Measurements from ENCODE around the gene CLHC1.

Gene CLHC1

GRCh38 chr2:55252832-55253231 is 20.7 kb upstream of the CLHC1 start:
- Histone ChIP-seq H3K4me3 (replicated peaks; ENCODE audit: insufficient read depth, low read length) (no peak overlapping the region), H3K27ac (replicated peaks) (no peak overlapping the region), H3K27me3 (ENCODE audit: insufficient read depth, poor library complexity, severe bottlenecking) (no peaks in the 10 kb centered on the region)
- DNase-seq (ENCODE audit: low read depth in 1 of 2, low spot score in 1 of 2): peak in 1 of 2 experiments; percentile 25
- TF ChIP-seq POLR2AphosphoS5 (IDR thresholded peaks at IDR 0.05; ENCODE audit: low read depth) (no peak), GABPA (IDR thresholded peaks at IDR 0.05; ENCODE audit: low read depth) (no peak), CTCF (IDR thresholded peaks at IDR 0.05; ENCODE audit: insufficient read depth, low read length) (no peak), SPI1 (IDR thresholded peaks at IDR 0.05; ENCODE audit: borderline replicate concordance, low read depth) (no peak)
- TF ChIP-seq, protein P1, sequence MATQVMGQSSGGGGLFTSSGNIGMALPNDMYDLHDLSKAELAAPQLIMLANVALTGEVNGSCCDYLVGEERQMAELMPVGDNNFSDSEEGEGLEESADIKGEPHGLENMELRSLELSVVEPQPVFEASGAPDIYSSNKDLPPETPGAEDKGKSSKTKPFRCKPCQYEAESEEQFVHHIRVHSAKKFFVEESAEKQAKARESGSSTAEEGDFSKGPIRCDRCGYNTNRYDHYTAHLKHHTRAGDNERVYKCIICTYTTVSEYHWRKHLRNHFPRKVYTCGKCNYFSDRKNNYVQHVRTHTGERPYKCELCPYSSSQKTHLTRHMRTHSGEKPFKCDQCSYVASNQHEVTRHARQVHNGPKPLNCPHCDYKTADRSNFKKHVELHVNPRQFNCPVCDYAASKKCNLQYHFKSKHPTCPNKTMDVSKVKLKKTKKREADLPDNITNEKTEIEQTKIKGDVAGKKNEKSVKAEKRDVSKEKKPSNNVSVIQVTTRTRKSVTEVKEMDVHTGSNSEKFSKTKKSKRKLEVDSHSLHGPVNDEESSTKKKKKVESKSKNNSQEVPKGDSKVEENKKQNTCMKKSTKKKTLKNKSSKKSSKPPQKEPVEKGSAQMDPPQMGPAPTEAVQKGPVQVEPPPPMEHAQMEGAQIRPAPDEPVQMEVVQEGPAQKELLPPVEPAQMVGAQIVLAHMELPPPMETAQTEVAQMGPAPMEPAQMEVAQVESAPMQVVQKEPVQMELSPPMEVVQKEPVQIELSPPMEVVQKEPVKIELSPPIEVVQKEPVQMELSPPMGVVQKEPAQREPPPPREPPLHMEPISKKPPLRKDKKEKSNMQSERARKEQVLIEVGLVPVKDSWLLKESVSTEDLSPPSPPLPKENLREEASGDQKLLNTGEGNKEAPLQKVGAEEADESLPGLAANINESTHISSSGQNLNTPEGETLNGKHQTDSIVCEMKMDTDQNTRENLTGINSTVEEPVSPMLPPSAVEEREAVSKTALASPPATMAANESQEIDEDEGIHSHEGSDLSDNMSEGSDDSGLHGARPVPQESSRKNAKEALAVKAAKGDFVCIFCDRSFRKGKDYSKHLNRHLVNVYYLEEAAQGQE (IDR thresholded peaks at IDR 0.05; ENCODE audit: insufficient replicate concordance, low read depth): no peak

- Histone ChIP-seq H3K4me3 (replicated peaks; ENCODE audit: insufficient read depth, low read length) (no peak overlapping the region), H3K27ac (replicated peaks) (no peak overlapping the region), H3K27me3 (ENCODE audit: insufficient read depth, poor library complexity, severe bottlenecking) (no peaks in the 10 kb centered on the region)
- TF ChIP-seq, protein P1 (IDR thresholded peaks at IDR 0.05; ENCODE audit: insufficient replicate concordance, low read depth): no peak
- no peak for TF ChIP-seq CTCF (IDR thresholded peaks at IDR 0.05; ENCODE audit: insufficient read depth, low read length)
- no peak for TF ChIP-seq SPI1 (IDR thresholded peaks at IDR 0.05; ENCODE audit: borderline replicate concordance, low read depth)
- TF ChIP-seq GABPA (IDR thresholded peaks at IDR 0.05; ENCODE audit: low read depth): no peak
- TF ChIP-seq POLR2AphosphoS5 (IDR thresholded peaks at IDR 0.05; ENCODE audit: low read depth): no peak
- DNase-seq (ENCODE audit: low read depth in 1 of 2, low spot score in 1 of 2): no peak
Measured at GRCh38 chr2:55247025-55247424, 14.9 kb upstream of the CLHC1 start.

DNA sequence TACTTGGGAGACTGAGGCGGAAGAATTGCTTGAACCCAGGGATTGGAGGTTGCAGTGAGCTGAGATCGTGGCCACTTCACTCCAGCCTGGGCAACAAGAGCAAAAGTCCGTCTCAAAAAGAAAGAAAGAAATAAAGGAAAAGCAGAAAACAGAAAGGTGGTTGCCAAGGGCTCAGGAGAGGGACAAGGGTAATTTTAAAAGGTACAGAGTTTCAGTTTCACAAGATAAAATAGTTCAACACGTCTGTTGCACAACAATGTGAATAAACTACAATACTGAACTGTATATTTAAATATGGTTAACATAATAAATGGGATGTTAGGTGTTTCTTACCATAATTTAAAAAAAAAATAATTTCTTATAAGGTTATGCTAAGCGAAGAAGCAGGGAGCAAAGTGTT is 13.3 kb upstream of the CLHC1 start:
- TF ChIP-seq SPI1 (IDR thresholded peaks at IDR 0.05; ENCODE audit: borderline replicate concordance, low read depth): no peak
- TF ChIP-seq, protein P1 (IDR thresholded peaks at IDR 0.05; ENCODE audit: insufficient replicate concordance, low read depth): no peak
- no peak for DNase-seq (ENCODE audit: low read depth in 1 of 2, low spot score in 1 of 2)
- H3K4me3 ChIP-seq (replicated peaks; ENCODE audit: insufficient read depth, low read length): no peak overlapping the region
- no peak overlapping the region for H3K27ac ChIP-seq (replicated peaks)
- no peaks in the 10 kb centered on the region for H3K27me3 ChIP-seq (ENCODE audit: insufficient read depth, poor library complexity, severe bottlenecking)

- H3K27ac ChIP-seq (replicated peaks): no peak overlapping the region
- no peaks in the 10 kb centered on the region for H3K27me3 ChIP-seq (ENCODE audit: insufficient read depth, poor library complexity, severe bottlenecking)
- no peak for DNase-seq (ENCODE audit: low read depth in 1 of 2, low spot score in 1 of 2)
- no peak overlapping the region for H3K4me3 ChIP-seq (replicated peaks; ENCODE audit: insufficient read depth, low read length)
- TF ChIP-seq GABPA (IDR thresholded peaks at IDR 0.05; ENCODE audit: low read depth) (no peak), POLR2AphosphoS5 (IDR thresholded peaks at IDR 0.05; ENCODE audit: low read depth) (no peak), SPI1 (IDR thresholded peaks at IDR 0.05; ENCODE audit: borderline replicate concordance, low read depth) (no peak), CTCF (IDR thresholded peaks at IDR 0.05; ENCODE audit: insufficient read depth, low read length) (no peak)
- TF ChIP-seq, protein P1 (IDR thresholded peaks at IDR 0.05; ENCODE audit: insufficient replicate concordance, low read depth): no peak
Measured at GRCh38 chr2:55242617-55243016, 10.5 kb upstream of the CLHC1 start.

All from HL-60 (cell line).